PC-9 (cell line): ENCODE results near the gene CCDC51. TPM values are rescaled to one million over a fixed set of nuclear protein-coding genes. Genes with fewer than 3 reads are reported as not detected.

Experiments
- BruUV-seq: library from RNA; stranded (reverse); fragments of 400-500 nt; replicated peaks from 2 replicates; lab custom pipeline; 2021; lab: Mats Ljungman, UMichigan
- CTCF ChIA-PET: fragments of 300-600 bp; sonication (Branson Sonifier 250); formaldehyde crosslinking; loops from one replicate; lab custom pipeline; 2022; ENCODE audit warnings: antibody characterized with exemption; lab: Charles Lee
- POLR2A ChIA-PET: fragments of 300-600 bp; sonication (Branson Sonifier 250); formaldehyde crosslinking; loops from one replicate; lab custom pipeline; 2022; ENCODE audit warnings: antibody characterized with exemption; ENCODE audit not compliant: unreplicated experiment; lab: Charles Lee
- DNase-seq, 2 experiments: peaks; one replicate each; pipeline versions ENCODE4 v3.0.0 to v3.0.0-alpha.2; 2015 to 2022; ENCODE audit warnings: mixed read lengths in 1 of 2
- H2AFZ ChIP-seq: fragments of 200-600 bp; sonication (generic); 2 replicates; pipeline ENCODE4 v1.8.1; 2017; ENCODE audit warnings: antibody characterized with exemption
- H3F3A ChIP-seq: fragments of 200-600 bp; sonication (generic); 2 replicates; pipeline ENCODE4 v1.8.1; 2017; ENCODE audit warnings: antibody characterized with exemption, mild to moderate bottlenecking, low read depth; ENCODE audit not compliant: insufficient read depth
- H3K27ac ChIP-seq: fragments of 200-600 bp; sonication (generic); 2 replicates; pipeline ENCODE4 v1.6.1; 2016; ENCODE audit warnings: mixed run types
- H3K27me3 ChIP-seq: fragments of 200-600 bp; sonication (generic); 2 replicates; pipeline ENCODE4 v1.6.1; 2016; ENCODE audit warnings: low read depth, mixed run types; ENCODE audit not compliant: insufficient read depth
- H3K36me3 ChIP-seq: fragments of 200-600 bp; sonication (generic); 2 replicates; pipeline ENCODE4 v1.6.1; 2016; ENCODE audit warnings: low read depth, mixed run types
- H3K4me1 ChIP-seq: fragments of 200-600 bp; sonication (generic); replicated peaks from 2 replicates; pipeline ENCODE4 v1.6.1; 2016; ENCODE audit warnings: mixed run types; ENCODE audit not compliant: insufficient read depth
- H3K4me2 ChIP-seq: fragments of 200-600 bp; sonication (generic); 2 replicates; pipeline ENCODE4 v1.6.1; 2017; ENCODE audit warnings: mixed run types
- H3K4me3 ChIP-seq: fragments of 200-600 bp; sonication (generic); 2 replicates; pipeline ENCODE4 v1.6.1; 2016; ENCODE audit warnings: mixed run types
- H3K79me2 ChIP-seq: fragments of 200-600 bp; sonication (generic); 2 replicates; pipeline ENCODE4 v1.6.1; 2017; ENCODE audit warnings: low read depth, mixed run types
- H3K9me2 ChIP-seq: fragments of 200-600 bp; sonication (generic); 2 replicates; pipeline ENCODE4 v1.8.1; 2017; ENCODE audit warnings: mild to moderate bottlenecking; ENCODE audit not compliant: insufficient read depth
- H3K9me3 ChIP-seq: fragments of 200-600 bp; sonication (generic); 2 replicates; pipeline ENCODE4 v1.8.1; 2016; ENCODE audit warnings: low read depth; ENCODE audit not compliant: insufficient read depth
- H4K20me1 ChIP-seq: fragments of 200-600 bp; sonication (generic); 2 replicates; pipeline ENCODE4 v1.8.1; 2017; ENCODE audit not compliant: insufficient read depth
- CTCF ChIP-seq: fragments of 200-600 bp; sonication (generic); conservative IDR thresholded peaks from 2 replicates; pipeline ENCODE4 v1.6.1; 2017; ENCODE audit warnings: mixed run types, antibody characterized with exemption, mild to moderate bottlenecking, moderate library complexity
- EZH2 ChIP-seq: fragments of 200-600 bp; sonication (generic); IDR thresholded peaks from 2 replicates; pipeline ENCODE4 v1.8.0; 2017; ENCODE audit warnings: antibody characterized with exemption, low read depth
- intact Hi-C: fragments of 100-400 bp; cut with micrococcal nuclease; formaldehyde crosslinking; loops from one replicate; pipeline ENCODE4 v1.10.0; 2022; ENCODE audit not compliant: unreplicated experiment
- total RNA-seq: library from RNA; stranded (reverse); gene quantifications from 2 replicates; pipeline ENCODE4 v1.2.3, GENCODE V29; 2021

CCDC51 gene
- total RNA-seq, 1 experiment from 2014 or later = 28.5 TPM

- Histone ChIP-seq H3K79me2 (no peaks in the 10 kb centered on the region), H3K9me3 (no peaks in the 10 kb centered on the region), H3F3A (no peaks in the 10 kb centered on the region), H3K4me3 (no peak overlapping the region), H3K4me1 (no peaks in the 10 kb centered on the region), H3K9me2 (no peaks in the 10 kb centered on the region), H3K4me2 (no peak overlapping the region), H3K36me3 (no peaks in the 10 kb centered on the region), H2AFZ (no peak overlapping the region), H3K27ac (no peak overlapping the region), H3K27me3 (no peaks in the 10 kb centered on the region), H4K20me1 (no peaks in the 10 kb centered on the region)
- intact Hi-C loops = no loop called here
- no peak for DNase-seq
- ChIA-PET POLR2A (no interaction called here), CTCF (no interaction called here)
- no TSS peak for BruUV-seq
- TF ChIP-seq EZH2 (no peak), CTCF (no peak)
Measured at GRCh38 chr3:48417529-48418108, 22.3 kb downstream of the CCDC51 start.

- H3K4me1 ChIP-seq = no peaks in the 10 kb centered on the region
- H3K4me2 ChIP-seq = no peak overlapping the region
- H3K4me3 ChIP-seq = no peak overlapping the region
- no peaks in the 10 kb centered on the region for H4K20me1 ChIP-seq
- intact Hi-C loops = no loop called here
- no TSS peak for BruUV-seq
- DNase-seq = no peak
- H3K27ac ChIP-seq = no peak overlapping the region
- ChIA-PET CTCF (no interaction called here), POLR2A (no interaction called here)
- TF ChIP-seq CTCF (no peak), EZH2 (no peak)
- no peaks in the 10 kb centered on the region for H3K36me3 ChIP-seq
- H3K27me3 ChIP-seq = no peaks in the 10 kb centered on the region
- H3K79me2 ChIP-seq = no peaks in the 10 kb centered on the region
- H2AFZ ChIP-seq = no peak overlapping the region
- no peaks in the 10 kb centered on the region for H3K9me2 ChIP-seq
- no peaks in the 10 kb centered on the region for H3K9me3 ChIP-seq
- H3F3A ChIP-seq = no peaks in the 10 kb centered on the region
Measured at GRCh38 chr3:48416546-48416945, 23.4 kb downstream of the CCDC51 start.

GRCh38 chr3:48416091-48416505, 23.8 kb downstream of the CCDC51 start:
- POLR2A ChIA-PET = no interaction called here
- H3K79me2 ChIP-seq = no peaks in the 10 kb centered on the region
- intact Hi-C loops = no loop called here

More at GRCh38 chr3:48416091-48416505, 23.8 kb downstream of the CCDC51 start:
- H3K4me1 ChIP-seq = no peaks in the 10 kb centered on the region
- no TSS peak for BruUV-seq
- H3F3A ChIP-seq = no peaks in the 10 kb centered on the region
- CTCF ChIA-PET = interaction anchor here (0.6 kb wide), 1 partner anchor 211 kb away, joined by 3 read pairs; no protein-coding TSS in a partner anchor
- no peaks in the 10 kb centered on the region for H3K36me3 ChIP-seq
- H3K27ac ChIP-seq = no peak overlapping the region
- H3K4me2 ChIP-seq = no peak overlapping the region
- no peak for DNase-seq
- no peaks in the 10 kb centered on the region for H3K9me2 ChIP-seq
- H3K4me3 ChIP-seq = no peak overlapping the region
- TF ChIP-seq CTCF = no peak
- TF ChIP-seq EZH2 = no peak
- no peaks in the 10 kb centered on the region for H3K9me3 ChIP-seq
- H4K20me1 ChIP-seq = no peaks in the 10 kb centered on the region
- H3K27me3 ChIP-seq = no peaks in the 10 kb centered on the region
- H2AFZ ChIP-seq = no peak overlapping the region
